Measurements from ENCODE around the gene EIF4G3.
"Not testable (repeated sequence)": the region's sequence is repeated elsewhere in the genome, so short reads cannot be mapped to it uniquely, and the experiment has no call there.

The EIF4G3 gene

GRCh38 chr1:20790785-20791184, 385.9 kb downstream of the EIF4G3 start:
- no peak for DNase-seq

GRCh38 chr1:20789598-20789997, 387.1 kb downstream of the EIF4G3 start:
- DNase-seq, result not testable (repeated sequence)

GRCh38 chr1:20787840-20788795, 388.6 kb downstream of the EIF4G3 start:
- no peak for DNase-seq

- DNase-seq, result peak; percentile 90
Measured at GRCh38 chr1:20787029-20787839, 389.5 kb downstream of the EIF4G3 start, which contains the start of gene HP1BP3. Gene HP1BP3, minus strand, starts transcription at chr1:20787307. Its CDS starts 6,867 bp downstream, at chr1:20780440.

- peak; percentile 97 for DNase-seq
Measured at GRCh38 chr1:20786253-20787028, 390.3 kb downstream of the EIF4G3 start.

- no peak for DNase-seq
Measured at GRCh38 chr1:20785907-20786252, 390.8 kb downstream of the EIF4G3 start.

GRCh38 chr1:20775700-20776099, 401.0 kb downstream of the EIF4G3 start:
- no peak for DNase-seq

- DNase-seq, result no peak
Measured at GRCh38 chr1:20771780-20772179, 404.9 kb downstream of the EIF4G3 start.

GRCh38 chr1:20770314-20771087, 406.2 kb downstream of the EIF4G3 start:
- no peak for DNase-seq

GRCh38 chr1:20767271-20767670, 409.4 kb downstream of the EIF4G3 start:
- DNase-seq, result no peak

GRCh38 chr1:20763417-20763816, 413.3 kb downstream of the EIF4G3 start:
- DNase-seq, result no peak

- DNase-seq, result no peak
Measured at GRCh38 chr1:20760322-20760721, 416.4 kb downstream of the EIF4G3 start.

Data from CD4-positive, alpha-beta T cell treated with Interleukin-21 for 1 hour (primary cell).